GM21423 (cell line): ENCODE data around the gene TMEM120A.

Source experiments
- ATAC-seq: cut with Tn5 transposase; IDR thresholded peaks from one replicate; pipeline ENCODE4 v1.9.1; 2021; ENCODE audit warnings: mild to moderate bottlenecking, moderate library complexity; ENCODE audit not compliant: unreplicated experiment

TMEM120A gene

DNA sequence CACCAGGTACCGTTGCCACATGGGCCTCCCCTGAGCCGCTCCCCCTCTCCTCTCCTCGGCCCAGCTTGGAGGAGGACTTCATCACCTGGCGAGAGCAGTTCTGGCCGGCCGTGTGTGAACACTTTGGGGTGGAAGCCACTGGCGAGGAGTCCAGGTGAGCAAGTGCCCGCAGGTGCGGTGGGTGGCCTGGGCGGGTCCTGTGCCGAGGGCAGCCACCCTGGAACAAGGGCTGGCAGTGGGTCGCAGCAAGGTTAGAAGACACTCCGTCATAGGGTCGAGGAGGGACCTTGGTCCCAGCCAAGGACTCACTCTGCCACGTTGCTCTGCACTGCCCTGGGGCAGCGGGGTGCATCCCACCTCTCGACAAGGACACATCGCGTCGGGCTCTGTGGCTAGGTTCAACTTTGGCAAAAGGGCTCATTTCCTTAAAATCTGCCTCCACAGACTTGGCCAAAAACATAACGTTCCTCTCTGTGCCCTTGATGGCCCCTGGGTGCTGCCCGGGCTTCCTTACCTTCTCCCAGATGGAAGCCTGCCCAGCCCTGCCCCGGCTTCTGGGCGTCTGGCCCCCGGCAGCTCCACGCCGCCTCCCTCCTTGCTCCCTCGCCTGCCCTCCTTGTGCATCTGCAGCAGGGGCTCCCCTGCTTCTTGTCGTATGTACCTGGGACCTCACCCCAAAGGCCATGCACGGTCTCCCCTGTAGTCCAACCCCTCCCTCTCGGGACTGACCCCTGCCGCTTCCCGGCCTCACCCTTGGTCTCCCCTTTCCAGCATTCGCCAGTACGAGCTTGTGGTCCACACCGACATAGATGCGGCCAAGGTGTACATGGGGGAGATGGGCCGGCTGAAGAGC, 12.7 kb downstream of the TMEM120A start:
- ATAC-seq: no peak

DNA sequence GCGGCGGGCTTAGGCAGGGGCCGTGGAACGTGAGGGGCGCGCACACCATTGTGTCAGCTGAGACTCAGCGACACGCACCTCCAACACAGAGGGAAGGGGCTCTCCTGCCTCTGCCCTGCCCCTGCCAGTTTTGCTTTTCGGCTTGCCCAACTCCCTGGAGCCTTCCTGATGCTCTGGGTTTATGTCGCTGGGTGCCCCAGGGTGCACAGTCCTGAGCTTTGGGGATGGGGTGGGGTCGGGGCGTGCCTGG, 13.3 kb downstream of the TMEM120A start:
- ATAC-seq: no peak

DNA sequence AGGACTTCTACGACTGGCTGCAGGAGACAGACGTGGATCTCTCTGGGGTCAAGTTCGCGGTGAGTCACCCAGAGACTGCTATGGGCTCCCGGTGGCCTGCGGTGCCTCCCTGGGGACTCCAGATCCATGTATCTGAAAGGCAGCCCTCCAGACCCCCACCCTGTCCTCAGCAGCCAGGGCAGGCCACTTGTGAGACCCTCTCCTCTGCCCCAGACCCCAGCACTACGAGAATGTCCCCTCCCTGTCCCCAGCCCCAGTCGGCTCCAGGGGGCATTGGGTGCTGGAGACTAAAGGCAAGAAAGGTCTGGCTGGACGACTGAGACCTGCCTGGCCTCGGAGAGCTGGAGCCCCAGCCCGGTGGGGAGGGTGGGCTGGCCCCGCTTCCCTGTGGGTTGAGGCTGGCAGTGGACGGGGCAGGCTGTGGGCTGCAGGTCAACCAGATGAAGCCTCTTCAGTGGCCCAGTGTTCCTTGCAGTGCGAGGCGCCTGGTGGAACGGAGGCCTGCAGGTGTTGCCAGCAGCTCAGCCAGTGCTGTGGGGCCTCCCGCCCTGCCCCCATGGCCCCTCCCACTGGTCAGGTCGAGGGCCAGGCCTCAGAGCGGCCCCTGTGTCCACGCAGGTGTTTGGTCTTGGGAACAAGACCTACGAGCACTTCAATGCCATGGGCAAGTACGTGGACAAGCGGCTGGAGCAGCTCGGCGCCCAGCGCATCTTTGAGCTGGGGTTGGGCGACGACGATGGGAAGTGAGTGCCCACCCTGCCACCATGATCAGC, 13.8 kb downstream of the TMEM120A start:
- no peak for ATAC-seq

DNA sequence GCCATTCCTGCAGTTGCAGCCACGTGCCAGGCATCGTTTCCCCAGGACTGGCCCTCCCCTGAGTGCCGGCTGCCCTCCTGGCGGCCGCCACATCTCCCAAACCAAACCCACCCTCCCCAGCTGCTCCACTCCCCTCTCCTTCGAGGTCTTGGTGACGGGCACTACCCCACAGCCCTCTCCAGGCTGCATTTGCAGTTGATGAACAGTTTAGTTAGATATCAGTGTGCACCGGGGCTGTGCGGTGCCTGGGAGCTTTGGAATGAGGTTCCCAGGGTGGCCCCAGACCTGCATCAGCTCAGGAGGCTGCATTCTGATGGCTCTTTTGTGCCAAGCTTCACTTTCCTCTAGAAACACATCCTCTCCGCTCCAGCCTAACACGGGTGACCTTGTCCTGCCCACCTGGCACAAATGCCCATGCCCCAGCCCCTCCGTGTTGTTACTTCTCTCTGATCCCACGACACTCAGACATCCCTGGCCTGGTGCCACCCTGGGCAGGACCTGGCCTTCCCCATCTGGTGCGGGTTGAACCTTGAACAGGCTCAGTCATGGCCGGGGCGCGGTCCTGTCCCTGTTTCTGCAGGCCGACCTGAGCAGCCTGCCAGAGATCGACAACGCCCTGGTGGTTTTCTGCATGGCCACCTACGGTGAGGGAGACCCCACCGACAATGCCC, 14.5 kb downstream of the TMEM120A start:
- ATAC-seq: no peak

DNA sequence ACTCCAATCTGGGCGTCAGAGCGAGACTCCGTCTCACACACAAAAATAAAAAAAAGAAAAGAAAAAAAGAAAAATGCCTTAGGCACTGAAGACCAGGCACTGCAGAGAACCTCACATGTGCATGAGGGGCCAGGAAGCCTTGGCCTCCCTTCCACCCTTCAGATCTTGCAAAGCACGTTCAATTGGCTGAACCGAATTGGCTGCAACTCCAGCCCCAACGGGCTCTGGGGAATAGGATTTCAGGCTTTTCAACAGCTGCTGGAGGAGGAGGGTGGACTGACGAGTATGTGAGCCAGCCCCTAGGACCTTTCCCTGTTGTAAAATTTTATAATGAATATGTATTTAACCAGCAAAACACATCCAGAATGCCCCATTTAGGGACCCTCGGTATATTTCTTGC, 16.7 kb downstream of the TMEM120A start:
- no peak for ATAC-seq

DNA sequence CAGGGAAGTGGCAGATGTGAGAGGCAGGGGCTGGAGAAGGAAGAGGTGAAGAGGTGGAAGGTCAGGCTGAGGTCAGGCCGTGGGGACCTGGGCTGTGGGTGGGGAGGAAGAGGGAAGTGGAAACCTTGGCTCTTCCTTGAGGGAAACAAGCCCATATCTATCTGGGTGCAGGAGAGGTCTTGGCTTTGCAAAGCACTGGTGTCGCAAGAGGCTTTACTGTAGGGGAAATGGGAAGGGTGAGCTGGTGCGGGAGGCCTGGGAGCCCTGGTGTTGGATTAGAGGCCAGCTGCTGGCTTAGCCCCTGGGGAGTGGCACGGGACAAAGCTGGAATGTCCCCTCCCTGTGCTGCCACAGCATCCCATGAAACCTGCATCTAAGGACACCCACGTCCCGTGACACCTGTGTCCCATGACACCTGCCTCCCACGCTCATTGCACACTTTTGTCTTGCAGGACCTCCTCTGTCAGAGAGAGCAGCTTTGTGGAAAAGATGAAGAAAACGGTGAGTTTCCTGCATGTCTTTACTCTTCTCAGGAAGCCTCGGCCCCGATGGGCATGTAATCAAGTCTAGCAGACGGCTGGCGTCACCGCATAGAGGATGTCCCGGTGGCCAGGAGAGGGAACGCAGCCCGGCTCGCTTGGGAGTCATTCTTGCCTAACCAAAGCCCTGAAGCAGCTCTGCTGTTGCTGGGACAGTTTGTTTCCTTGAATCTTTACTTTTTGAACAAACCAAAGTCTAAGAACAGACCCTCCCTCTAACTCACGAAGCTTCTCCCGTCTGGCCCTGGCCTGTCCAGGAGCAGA, 22.2 kb downstream of the TMEM120A start:
- no peak for ATAC-seq

DNA sequence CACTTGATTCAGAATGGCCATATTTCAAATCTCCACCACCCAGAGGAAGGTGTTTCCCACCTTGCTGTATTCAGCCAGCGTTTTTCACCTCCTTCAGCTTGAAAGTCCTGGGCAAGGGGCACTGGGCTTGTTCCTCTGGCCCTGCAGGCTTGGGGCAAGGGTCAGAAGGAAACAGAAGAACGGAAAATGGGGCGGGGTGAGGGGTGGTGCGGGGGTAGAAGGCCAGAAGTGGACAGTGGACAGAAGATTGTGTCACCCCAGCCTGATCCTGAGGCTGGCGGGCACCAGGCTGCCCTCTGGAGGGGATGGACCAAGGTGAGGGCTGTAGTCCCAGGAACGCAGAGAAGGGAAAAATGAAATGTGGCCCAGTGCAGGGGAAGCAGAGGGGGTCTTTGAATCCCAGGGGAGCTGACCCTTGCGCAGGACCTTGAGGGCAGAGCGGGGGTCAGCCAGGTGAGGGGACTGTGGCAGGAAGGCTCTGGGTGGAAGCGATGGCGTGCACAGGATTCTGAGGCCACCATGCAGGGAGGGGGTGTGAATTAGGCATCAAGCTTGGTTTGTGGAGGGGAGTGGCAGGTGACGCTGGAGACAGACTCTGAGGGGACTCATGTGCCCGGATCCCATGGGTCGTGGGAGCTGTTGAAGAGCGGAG, 23.0 kb downstream of the TMEM120A start:
- ATAC-seq: no peak

DNA sequence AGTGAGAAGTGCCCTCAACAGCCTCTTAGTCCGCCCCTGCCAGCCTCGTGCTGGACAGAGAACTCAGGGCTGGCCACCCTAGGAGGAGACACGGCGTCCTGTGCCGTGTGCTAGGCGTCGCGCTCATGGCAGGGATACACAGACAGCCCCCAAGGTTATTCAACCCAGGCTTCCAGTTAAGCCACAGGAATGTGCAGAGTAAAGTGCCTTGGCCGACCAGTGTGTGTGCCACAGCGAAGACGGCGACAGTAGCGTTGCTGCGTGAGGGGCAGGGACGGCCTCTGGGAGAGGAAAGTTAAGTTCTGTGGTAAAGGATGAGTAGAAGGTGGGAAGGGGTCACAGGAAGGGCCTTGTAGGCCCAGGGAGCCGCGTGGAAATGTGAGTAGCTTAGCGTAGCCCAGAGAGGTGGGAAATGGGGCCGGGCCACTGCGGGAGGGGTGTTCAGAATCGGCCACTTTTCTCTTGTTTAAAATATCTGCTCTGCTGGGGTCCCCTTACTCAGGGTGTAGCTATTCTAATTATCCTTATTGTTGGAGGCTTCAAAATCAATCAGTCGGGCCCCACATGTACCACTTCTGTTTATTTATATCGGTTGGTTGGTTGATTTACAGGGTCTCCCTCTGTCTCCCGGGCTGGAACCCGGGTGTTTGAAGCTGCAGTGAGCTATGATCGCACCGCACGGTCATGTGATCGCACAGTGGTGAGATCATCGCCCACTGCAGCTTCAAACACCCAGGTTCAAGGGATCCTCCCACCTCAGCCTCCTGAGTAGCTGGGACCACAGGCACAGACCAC, 24.5 kb downstream of the TMEM120A start:
- ATAC-seq: no peak

DNA sequence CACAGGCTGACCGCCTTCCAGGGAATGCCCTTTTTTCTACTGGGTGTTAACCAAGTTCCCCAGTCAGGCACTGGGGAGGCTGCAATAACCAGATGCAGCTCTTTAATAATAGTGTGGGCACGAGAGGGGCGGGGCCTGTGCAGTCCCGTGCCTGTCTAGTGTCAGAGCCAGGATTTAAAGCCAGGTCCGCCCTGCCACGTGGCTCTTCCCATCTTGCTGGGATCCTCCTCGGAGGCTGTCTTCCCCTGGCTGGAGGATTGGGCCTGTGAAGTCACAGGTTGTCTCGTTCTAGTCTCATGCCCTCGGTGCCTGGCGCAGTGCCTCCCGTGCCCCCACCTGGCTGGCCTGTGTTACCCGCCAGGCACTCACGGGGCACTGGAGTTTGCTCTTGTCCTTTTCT, 25.2 kb downstream of the TMEM120A start:
- ATAC-seq: no peak

DNA sequence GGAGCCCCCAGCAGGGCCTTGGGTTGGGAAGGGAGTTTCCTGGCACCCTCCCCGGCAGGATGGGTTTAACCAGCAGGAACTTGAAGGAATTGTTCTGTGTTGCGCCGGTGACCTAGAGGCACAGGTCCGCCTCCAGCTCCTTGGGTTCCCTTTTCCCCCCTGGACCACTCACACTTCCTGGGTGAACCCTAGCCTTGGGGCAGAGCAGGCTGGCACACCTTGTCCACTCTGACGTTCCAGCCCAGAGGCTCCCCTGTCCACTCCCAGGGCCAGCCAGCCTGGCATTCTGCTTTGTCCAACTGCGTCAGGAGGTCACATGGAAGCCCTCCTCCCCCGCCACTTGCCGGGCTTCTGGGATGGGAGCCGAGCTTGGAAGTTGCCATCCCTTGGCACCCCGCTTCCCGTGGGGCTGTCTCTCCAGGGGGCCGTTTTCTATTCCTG, 25.8 kb downstream of the TMEM120A start:
- ATAC-seq: no peak

DNA sequence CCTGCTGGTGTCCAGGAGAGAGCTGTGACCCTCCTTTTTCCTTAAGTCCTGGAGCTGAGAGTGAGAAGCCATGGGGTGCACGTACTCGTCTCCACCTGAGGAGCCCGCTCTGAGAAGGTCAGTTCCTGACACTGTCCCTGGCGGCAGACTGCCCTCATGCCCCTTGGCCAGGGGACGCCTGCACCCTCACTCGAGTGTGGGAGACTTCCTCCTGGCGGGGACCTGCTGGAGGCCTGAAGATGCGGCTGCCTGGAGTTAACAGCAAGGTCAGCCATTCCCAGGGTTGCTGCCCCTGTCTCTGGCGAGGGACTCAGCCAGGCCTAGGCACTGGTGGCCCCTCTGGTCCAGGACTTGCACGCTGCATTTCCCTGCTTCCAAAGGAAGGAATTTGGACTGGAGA, 26.4 kb downstream of the TMEM120A start:
- ATAC-seq: no peak

DNA sequence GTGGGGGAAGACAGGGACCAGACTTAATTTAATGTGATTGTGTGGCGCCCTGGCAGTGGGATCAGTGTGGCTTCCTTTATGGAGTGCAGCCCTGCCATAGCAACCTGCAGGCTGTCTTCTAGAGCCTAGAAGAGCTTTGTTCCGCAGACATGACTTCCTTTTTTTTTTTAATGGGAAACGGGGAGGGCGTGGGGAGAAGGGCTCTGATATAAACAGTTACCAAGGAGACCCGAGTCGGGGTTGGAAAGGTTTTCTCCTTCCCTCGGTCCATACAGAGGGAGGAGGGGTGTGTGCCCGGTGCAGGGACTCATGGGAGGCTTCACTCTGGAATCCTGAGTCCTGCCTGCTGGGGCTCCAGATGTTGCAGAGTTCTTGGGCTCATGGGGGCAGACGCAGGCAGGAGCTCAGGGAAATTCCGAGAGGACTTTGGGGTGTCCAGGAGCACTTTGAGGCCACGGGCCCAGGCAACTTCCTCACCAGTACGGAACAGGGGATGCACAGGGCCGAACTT, 26.9 kb downstream of the TMEM120A start:
- ATAC-seq: no peak

DNA sequence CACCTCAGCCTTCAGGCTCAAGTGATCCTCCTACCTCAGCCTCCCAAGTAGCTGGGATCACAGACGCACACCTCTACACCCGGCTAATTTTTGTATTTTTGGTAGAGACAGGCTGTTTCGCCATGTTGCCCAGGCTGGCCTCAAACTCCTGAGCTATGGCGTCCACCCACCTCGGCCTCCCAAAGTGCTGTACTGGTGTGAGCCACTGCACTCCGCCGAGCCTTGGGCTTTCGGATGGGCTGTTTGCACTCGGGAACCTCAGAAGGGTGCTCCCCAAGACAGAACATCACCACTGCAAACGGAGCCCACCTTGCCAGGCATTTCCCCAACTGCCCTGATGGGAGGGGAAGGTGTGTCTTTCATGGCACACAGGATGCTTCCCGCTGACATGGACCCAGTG, 27.3 kb downstream of the TMEM120A start:
- no peak for ATAC-seq

DNA sequence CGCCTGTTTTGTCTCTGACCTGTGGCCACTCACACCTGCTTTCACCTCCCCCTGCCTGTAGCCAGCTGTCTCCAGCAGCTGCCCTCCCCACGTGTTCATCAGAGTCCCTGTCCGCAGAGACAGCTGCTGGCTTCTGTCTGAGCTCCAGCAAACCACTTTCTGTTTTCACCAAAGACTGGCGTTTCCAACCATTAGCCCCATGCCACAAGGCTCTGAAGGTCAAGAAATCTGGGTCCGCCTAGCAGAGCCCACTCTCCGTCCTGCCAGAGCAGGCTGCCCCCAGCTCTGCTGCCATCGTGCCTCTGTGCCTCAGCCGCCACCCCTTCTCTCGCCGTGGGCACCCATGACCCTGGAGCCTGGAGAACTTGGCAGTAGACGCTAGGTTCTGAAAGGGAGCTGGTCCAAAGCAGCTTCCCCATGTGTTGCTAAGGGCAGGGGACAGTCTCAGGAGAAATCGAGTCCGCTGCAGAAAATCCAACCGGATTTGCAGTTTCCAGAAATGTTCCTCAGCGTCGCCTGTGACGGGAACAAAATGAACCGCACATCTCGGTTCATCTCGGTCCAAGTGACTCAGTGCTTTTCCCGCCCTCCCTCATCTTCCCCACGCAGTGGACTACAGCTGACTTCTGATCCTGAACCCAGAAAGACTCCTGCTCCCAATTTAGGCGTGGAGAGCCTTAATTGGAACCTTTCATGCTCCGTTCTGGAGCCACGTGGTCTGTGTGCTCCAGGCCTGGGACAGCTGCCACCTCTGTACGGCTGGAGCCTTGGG, 28.0 kb downstream of the TMEM120A start:
- no peak for ATAC-seq

DNA sequence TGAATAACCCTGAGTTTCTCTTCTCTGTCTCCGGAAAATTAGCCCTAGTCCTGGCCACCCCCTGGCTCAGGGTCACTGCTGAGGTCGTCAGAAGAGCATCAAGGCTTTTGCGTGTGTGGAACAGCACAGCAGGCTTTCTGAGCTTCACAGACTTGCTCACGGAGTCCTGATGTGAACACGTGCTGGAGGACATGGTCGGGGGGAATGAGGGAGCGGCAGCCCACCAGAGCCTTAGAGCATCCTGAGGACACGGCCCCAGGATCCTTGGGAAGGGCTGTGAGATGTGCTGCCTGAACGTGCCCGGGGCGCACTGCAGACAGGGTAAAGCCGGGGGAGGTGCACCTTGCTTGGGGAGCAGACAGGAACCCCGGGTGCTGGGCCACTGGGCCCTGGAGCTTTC, 28.8 kb downstream of the TMEM120A start:
- no peak for ATAC-seq

DNA sequence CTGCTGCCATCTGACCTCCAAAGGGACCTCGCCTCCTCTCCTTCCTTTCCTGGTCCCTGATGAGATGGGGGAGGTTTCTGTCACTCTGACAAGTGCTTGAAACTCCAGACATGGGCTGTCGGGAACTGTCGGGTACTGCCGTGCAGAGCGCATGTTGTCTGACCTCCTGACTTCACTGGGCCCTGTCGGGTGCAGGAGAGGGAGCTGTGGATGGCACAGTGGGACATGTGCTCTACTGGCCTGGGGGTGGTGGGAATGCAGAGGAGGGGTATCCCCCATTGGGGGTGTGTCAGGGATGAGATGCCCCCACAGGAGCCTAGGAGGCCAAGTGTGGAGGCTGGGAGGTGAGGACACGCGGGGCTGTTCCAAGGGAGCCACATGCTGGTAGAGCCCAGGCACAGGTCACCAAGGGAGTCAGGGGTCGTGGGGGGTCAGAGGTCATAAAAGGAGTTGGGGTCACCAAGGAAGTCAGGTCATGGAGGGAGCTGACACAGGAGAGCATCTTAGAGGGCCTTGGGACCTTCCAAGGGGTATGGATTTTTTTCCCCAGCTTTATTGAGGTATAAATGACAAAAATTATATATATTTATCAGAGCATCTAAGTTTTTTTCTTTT, 30.9 kb downstream of the TMEM120A start:
- no peak for ATAC-seq

DNA sequence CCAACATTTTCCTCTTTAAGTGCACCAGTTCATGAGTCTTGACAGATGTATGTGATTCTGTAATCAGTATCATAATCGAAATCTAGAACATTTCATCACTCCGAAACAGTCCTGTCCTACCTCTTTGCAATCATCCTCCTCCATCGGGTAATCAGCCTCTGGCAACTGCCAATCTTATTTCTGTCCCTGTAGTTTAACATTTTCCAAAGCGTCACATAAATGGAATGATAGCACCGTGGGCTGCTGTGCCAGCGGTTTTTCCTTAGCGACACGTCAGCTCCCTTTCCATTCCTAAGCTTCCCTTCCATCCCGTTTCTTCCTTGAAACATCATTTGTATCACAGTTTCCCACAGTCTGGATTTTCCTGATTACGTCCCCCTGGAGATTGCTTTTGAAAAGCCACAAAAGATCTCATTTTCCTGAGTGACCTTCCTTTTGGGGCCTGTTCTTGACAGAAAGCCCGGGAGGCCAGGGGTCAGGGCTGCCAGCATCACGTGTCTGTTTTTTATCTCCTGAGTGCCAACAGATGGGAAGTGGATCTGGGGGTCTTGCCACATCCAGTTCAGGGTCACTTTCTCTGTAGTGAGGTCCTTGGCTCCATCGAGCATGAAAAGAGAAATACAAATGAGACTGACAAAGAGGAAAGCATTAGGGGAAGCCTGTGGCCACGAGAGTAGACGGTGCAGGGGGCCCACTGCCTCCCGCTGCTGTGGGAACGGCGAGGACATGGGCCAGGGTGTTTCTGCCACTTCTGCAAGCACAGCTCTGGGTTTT, 31.6 kb downstream of the TMEM120A start:
- ATAC-seq: no peak

DNA sequence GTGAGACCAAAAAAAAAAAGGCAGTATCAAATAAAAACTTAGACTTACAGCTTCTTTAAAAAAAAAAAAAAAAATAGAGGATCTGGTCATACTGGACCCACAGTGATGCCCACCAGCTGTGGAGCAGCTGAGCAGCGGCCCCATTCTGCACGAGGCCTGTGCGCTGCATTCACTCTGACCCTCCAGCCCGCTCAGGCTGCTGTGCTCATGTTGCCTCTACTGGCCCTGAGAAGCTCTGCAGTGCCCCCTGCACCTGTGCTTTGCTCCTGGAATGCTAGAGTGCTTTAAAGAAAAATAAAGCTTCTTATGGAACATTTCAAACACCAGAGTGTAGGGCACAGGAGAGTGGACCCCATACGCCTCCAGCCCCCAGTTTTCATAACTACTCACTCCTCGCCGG, 33.2 kb downstream of the TMEM120A start:
- no peak for ATAC-seq
